GM19240 (cell line): Measurements from ENCODE around the gene AGBL1.
"Not testable (repeated sequence)": the region's sequence is repeated elsewhere in the genome, so short reads cannot be mapped to it uniquely, and the experiment has no call there.

Source experiments
- DNase-seq: peaks from one replicate; pipeline ENCODE4 v3.0.0; 2011; ENCODE audit warnings: low spot score; ENCODE audit not compliant: insufficient read length

AGBL1 gene

GRCh38 chr15:87042619-87043018 lies 962.9 kb downstream of the AGBL1 start:
- not testable (repeated sequence) for DNase-seq

GRCh38 chr15:87045746-87046145 lies 966.1 kb downstream of the AGBL1 start:
- DNase-seq = no peak

GRCh38 chr15:87047203-87047965 lies 967.7 kb downstream of the AGBL1 start:
- DNase-seq = no peak
